ENCODE measurements around the gene UNC5B.

GRCh38 chr10:71206911-71207310 lies 5.5 kb upstream of the UNC5B start:
- no peak for TF ChIP-seq CTCF (conservative IDR thresholded peaks at IDR 0.05 in 1 of 2, IDR thresholded peaks at IDR 0.05 in 1 of 2; ENCODE audit: extremely low read depth in 1 of 2, insufficient read depth in 1 of 2, low read depth in 1 of 2, low read length in 2 of 2)
- TF ChIP-seq EZH2 (IDR thresholded peaks at IDR 0.05; ENCODE audit: borderline replicate concordance, low read length) = no peak

Data from mammary epithelial cell (primary cell).